ENCODE results near the gene ENTREP1.

ENTREP1 gene

DNA sequence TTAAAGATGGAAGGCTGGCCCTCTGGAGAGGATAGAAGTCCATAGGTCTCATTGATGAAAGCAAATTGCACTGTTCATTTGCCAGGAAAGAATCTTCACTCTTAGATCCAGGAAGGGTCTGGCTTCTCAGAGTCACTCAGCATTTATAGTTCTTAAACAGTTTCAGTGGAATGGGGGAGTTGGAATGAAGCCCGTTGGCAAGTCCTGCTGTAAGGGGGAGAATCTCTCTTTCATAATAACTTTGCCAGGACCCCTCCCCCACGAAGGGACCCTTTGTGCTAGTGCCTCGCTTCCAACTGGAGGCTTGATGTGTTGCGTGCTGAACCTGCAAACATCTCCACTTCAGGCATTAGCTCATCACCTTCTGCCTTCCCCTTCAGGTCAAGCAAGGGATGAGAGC, 57.1 kb downstream of the ENTREP1 start:
- no peak overlapping the region for H3K27ac ChIP-seq
- TF ChIP-seq, protein P1, sequence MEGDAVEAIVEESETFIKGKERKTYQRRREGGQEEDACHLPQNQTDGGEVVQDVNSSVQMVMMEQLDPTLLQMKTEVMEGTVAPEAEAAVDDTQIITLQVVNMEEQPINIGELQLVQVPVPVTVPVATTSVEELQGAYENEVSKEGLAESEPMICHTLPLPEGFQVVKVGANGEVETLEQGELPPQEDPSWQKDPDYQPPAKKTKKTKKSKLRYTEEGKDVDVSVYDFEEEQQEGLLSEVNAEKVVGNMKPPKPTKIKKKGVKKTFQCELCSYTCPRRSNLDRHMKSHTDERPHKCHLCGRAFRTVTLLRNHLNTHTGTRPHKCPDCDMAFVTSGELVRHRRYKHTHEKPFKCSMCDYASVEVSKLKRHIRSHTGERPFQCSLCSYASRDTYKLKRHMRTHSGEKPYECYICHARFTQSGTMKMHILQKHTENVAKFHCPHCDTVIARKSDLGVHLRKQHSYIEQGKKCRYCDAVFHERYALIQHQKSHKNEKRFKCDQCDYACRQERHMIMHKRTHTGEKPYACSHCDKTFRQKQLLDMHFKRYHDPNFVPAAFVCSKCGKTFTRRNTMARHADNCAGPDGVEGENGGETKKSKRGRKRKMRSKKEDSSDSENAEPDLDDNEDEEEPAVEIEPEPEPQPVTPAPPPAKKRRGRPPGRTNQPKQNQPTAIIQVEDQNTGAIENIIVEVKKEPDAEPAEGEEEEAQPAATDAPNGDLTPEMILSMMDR (conservative IDR thresholded peaks at IDR 0.05), result no peak

DNA sequence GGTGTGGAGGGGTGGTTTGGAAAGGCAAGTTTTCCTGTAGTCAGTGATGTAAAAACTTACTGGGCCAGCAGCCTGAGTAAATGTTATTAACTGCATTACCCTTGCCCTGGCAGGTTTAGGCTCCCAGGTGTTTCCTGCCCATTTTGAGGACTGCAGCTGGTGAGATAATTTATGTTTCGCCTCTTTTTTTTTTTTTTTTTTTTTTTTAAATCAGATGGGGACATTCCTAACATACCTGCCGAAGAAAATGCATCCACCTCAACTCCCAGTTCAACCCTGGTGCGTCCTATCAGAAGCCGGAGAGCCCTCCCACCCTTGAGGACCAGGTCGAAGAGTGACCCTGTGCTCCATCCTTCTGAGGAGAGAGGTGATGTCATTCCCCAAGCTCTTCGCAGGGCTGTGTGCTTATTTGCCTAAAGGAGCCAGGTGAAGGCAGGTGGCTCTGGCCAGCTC, 60.6 kb downstream of the ENTREP1 start:
- peak overlapping the region; percentile 65 for H3K27ac ChIP-seq
- TF ChIP-seq, protein P1 (conservative IDR thresholded peaks at IDR 0.05), result no peak

DNA sequence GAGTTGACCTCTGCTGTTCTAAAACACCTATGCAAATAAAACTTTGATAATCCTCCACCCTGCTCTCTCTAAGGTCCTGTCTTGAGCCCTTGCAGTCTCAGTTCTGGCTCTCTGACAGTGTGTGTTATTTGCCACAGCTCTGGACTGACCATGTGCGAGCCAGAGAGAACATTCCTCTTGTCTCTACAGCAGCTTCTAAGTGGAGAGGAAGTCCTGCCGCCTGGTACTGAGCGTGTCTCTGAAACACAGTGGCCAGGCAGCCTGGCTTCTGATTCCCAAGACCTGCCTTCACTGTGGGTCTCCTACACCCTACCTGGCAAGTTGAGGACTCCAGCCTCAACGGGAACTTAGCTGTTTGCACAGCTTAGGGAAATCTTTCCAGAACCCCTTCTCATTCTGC, 61.6 kb downstream of the ENTREP1 start:
- peak overlapping the region; percentile 65 for H3K27ac ChIP-seq
- TF ChIP-seq, protein P1 (conservative IDR thresholded peaks at IDR 0.05), result no peak

DNA sequence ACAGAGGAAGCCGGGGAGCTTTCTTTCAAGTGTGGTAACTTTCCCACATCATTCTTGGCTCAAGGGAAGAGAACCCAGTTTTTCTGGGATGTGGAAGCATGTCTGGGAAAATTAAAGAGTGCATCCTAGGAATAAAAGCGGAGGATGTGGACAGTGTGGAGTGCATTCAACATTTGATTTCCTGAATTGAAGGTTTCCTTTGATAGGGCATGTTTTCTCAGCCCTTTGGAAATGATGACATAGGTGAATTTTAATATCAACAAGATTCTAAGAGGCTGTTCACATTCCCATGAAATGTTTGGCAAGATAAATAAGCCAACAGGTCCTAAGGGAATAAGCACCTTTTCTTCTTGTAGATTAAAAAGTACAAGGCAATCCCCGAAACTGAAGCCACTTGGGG, 63.6 kb downstream of the ENTREP1 start:
- TF ChIP-seq, protein P1 (conservative IDR thresholded peaks at IDR 0.05), result no peak
- H3K27ac ChIP-seq, result no peak overlapping the region

DNA sequence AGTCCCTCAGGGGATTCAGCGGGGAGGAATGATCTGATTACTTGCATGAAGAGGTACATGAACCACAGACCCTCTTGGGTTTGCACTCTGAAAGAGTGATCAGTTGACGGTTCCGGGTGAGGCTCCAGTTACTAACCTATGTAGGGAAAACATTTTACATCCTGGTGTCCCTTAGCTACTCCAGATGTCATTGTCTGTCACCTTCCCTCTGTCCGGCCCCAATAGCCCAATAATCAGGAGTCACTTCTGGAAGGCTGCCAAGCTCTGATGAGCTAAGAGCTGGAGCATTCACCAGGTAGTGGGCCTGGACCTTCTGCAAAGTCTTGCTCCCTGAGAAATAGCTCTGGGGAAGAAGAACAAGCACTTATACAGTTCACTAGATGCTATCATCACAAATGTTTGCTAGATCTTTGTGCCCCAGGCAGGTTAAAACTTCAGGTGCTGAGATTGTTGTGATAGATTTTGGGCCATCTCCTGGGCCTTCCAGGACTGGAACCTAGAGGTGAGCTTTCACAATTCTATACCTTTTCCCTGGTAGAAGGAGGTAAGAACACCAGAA, 64.5 kb downstream of the ENTREP1 start:
- TF ChIP-seq, protein P1 (conservative IDR thresholded peaks at IDR 0.05), result no peak
- no peak overlapping the region for H3K27ac ChIP-seq

DNA sequence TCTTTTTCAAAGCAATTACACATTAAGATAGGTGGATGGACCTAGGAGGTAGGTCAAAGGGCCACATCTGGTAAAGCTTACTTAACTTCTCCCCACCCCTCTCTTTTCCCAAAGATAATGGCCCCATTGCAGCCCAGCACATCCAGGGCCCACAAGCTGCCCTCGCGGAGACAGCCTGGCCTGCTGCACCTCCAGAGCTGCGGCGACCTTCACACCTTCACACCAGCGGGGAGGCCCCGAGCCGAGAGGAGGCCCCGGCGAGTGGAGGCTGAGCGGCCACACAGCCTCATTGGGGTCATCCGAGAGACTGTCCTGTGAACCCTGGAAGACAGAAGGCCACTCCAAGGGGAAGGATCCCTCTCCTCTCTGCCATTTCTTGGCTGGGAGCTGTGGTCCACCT, 66.5 kb downstream of the ENTREP1 start:
- TF ChIP-seq, protein P1 (conservative IDR thresholded peaks at IDR 0.05), result no peak
- no peak overlapping the region for H3K27ac ChIP-seq

DNA sequence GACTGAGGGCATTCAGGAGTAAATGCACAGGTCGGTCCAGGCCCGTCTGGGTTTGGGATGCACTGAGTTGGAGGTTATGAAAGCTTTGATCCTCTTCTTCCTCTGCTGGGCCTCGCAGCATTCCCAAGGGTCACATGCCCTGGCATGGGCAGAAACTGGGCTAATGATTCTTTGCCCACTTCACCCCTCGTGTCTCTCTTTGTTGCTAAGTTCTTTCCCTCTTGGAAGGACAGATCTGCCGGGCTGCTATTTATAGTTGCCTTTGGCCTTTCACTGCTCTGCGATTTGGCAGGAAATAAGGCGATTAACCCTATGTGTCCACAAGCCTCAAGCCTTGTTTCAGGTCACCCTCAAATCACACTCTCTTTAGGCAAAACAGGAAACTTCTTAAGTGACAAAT, 66.9 kb downstream of the ENTREP1 start:
- H3K27ac ChIP-seq, result no peak overlapping the region
- TF ChIP-seq, protein P1 (conservative IDR thresholded peaks at IDR 0.05), result no peak
